SK-N-SH (cell line): ENCODE measurements around the gene AUTS2. TPM values are rescaled to one million over a fixed set of nuclear protein-coding genes. Genes with fewer than 3 reads are reported as not detected.

Experiments used
- CTCF ChIA-PET: fragments of 300-600, 350-600 bp; formaldehyde crosslinking; extraction: SDS; loops from one replicate; lab custom pipeline; 2021; lab: Yijun Ruan, JAX
- POLR2A ChIA-PET: fragments of 350-600 bp; sonication (Branson Sonifier 250); formaldehyde crosslinking; extraction: SDS; loops from one replicate; lab custom pipeline; 2020; ENCODE audit warnings: antibody characterized with exemption, inconsistent platforms; lab: Yijun Ruan, JAX
- DNase-seq: peaks from one replicate; pipeline ENCODE4 v3.0.0; 2012
- H2AFZ ChIP-seq: fragments of 200-600 bp; sonication (generic); 2 replicates; pipeline ENCODE4 v1.8.1; 2016; ENCODE audit warnings: antibody characterized with exemption, mild to moderate bottlenecking, low read depth
- H3F3A ChIP-seq: fragments of 200-600 bp; sonication (generic); replicated peaks from 2 replicates; pipeline ENCODE3; 2016; ENCODE audit warnings: antibody characterized with exemption, mild to moderate bottlenecking; ENCODE audit not compliant: insufficient read depth
- H3K27ac ChIP-seq, 2 experiments: fragments of 200-500 bp in 1 of 2; fragments of 200-600 bp in 1 of 2; sonication (Bioruptor generic) in 1 of 2; sonication (generic), shearing (Covaris generic) in 1 of 2; 2 replicates each; pipeline versions ENCODE4 v1.5.1 to v1.6.1; 2014 to 2016; ENCODE audit warnings: low read depth in 2 of 2, inconsistent platforms in 1 of 2, low read length in 1 of 2, mild to moderate bottlenecking in 1 of 2, mixed read lengths in 1 of 2
- H3K27me3 ChIP-seq: fragments of 200-600 bp; sonication (generic), shearing (Covaris generic); 2 replicates; pipeline ENCODE4 v1.6.1; 2016; ENCODE audit warnings: mixed run types; ENCODE audit not compliant: insufficient read depth
- H3K36me3 ChIP-seq, 2 experiments: fragments of 200-500 bp in 1 of 2; fragments of 200-600 bp in 1 of 2; sonication (Bioruptor generic) in 1 of 2; sonication (generic) in 1 of 2; replicated peaks in 1 of 2; 2 replicates each; pipeline versions ENCODE3 to v1.5.1; 2014 to 2016; ENCODE audit warnings: low read length in 1 of 2, mild to moderate bottlenecking in 1 of 2; ENCODE audit not compliant: insufficient read depth in 2 of 2, control insufficient read depth in 1 of 2
- H3K4me1 ChIP-seq, 2 experiments: fragments of 200-500 bp in 1 of 2; fragments of 200-600 bp in 1 of 2; sonication (Bioruptor generic) in 1 of 2; sonication (generic), shearing (Covaris generic) in 1 of 2; 2 replicates each; pipeline versions ENCODE4 v1.5.1 to v1.6.1; 2014 to 2016; ENCODE audit warnings: low read depth in 1 of 2, low read length in 1 of 2, mixed run types in 1 of 2; ENCODE audit not compliant: insufficient read depth in 2 of 2, control insufficient read depth in 1 of 2
- H3K4me2 ChIP-seq: fragments of 200-600 bp; sonication (generic), shearing (Covaris generic); 2 replicates; pipeline ENCODE4 v1.6.1; 2017; ENCODE audit warnings: mixed run types
- H3K4me3 ChIP-seq, 2 experiments: fragments of 200-500 bp in 1 of 2; fragments of 200-600 bp in 1 of 2; sonication (Bioruptor generic) in 1 of 2; sonication (generic), shearing (Covaris generic) in 1 of 2; 2 replicates each; pipeline versions ENCODE4 v1.5.1 to v1.8.1; 2014 to 2016; ENCODE audit warnings: low read depth in 2 of 2, inconsistent platforms in 1 of 2, low read length in 1 of 2, mild to moderate bottlenecking in 1 of 2, mixed read lengths in 1 of 2, moderate library complexity in 1 of 2
- H3K79me2 ChIP-seq: fragments of 200-600 bp; sonication (generic); 2 replicates; pipeline ENCODE4 v1.8.1; 2017; ENCODE audit warnings: mild to moderate bottlenecking; ENCODE audit not compliant: insufficient read depth
- H3K9ac ChIP-seq: fragments of 200-600 bp; sonication (generic); 2 replicates; pipeline ENCODE4 v1.6.1; 2017; ENCODE audit warnings: mixed run types
- H3K9me2 ChIP-seq: fragments of 200-600 bp; sonication (generic); 2 replicates; pipeline ENCODE4 v1.6.1; 2017; ENCODE audit warnings: mixed run types
- H3K9me3 ChIP-seq: fragments of 200-600 bp; sonication (generic); 2 replicates; pipeline ENCODE4 v1.6.1; 2017; ENCODE audit warnings: mixed run types, mild to moderate bottlenecking, moderate library complexity
- H4K20me1 ChIP-seq: fragments of 200-600 bp; sonication (generic); 2 replicates; pipeline ENCODE4 v1.6.1; 2017; ENCODE audit warnings: mild to moderate bottlenecking, mixed run types; ENCODE audit not compliant: insufficient read depth
- CHD2 ChIP-seq: fragments of 150-350 bp; IDR thresholded peaks from 2 replicates; pipeline ENCODE4 v1.6.1; 2018; ENCODE audit warnings: low read length; ENCODE audit not compliant: partially characterized antibody
- ELF1 ChIP-seq: IDR thresholded peaks from 2 replicates; pipeline ENCODE4 v1.4.0; 2012
- EZH2phosphoT487 ChIP-seq: fragments of 200-600 bp; sonication (generic); IDR thresholded peaks from 2 replicates; pipeline ENCODE4 v1.6.1; 2017; ENCODE audit warnings: low read depth, mixed run types, mild to moderate bottlenecking, antibody characterized with exemption, moderate library complexity, borderline replicate concordance
- FOSL2 ChIP-seq: IDR thresholded peaks from 2 replicates; pipeline ENCODE4 v1.4.0; 2012; ENCODE audit warnings: low read depth, mild to moderate bottlenecking, moderate library complexity, borderline replicate concordance
- FOXJ3 ChIP-seq: sonication (generic); formaldehyde crosslinking; IDR thresholded peaks from 2 replicates; pipeline ENCODE4 v1.5.1; 2020; ENCODE audit warnings: mild to moderate bottlenecking, missing genetic modification reagents
- GATA2 ChIP-seq: sonication (generic); formaldehyde crosslinking; IDR thresholded peaks from 2 replicates; pipeline ENCODE4 v1.5.0; 2020; ENCODE audit warnings: mild to moderate bottlenecking, missing genetic modification reagents
- JUND ChIP-seq: IDR thresholded peaks from 2 replicates; pipeline ENCODE4 v1.4.0; 2012
- MEF2A ChIP-seq: IDR thresholded peaks from 2 replicates; pipeline ENCODE4 v1.4.0; 2012; ENCODE audit warnings: low read depth, borderline replicate concordance
- MXI1 ChIP-seq: IDR thresholded peaks from 2 replicates; pipeline ENCODE4 v1.6.1; 2012; ENCODE audit warnings: mild to moderate bottlenecking, low read depth, low read length, improper control_type of control experiment
- NRF1 ChIP-seq: IDR thresholded peaks from 2 replicates; pipeline ENCODE4 v1.6.1; 2012; ENCODE audit warnings: low read depth, mild to moderate bottlenecking, low read length
- POLR2AphosphoS5 ChIP-seq: IDR thresholded peaks from 2 replicates; pipeline ENCODE4 v1.6.1; 2012; ENCODE audit warnings: low read depth, low read length
- RAD21 ChIP-seq: IDR thresholded peaks from 2 replicates; pipeline ENCODE4 v1.6.1; 2012; ENCODE audit warnings: mild to moderate bottlenecking, low read length
- SMC3 ChIP-seq: IDR thresholded peaks from 2 replicates; pipeline ENCODE4 v1.6.1; 2012; ENCODE audit warnings: low read depth, low read length, improper control_type of control experiment
- TCF12 ChIP-seq: IDR thresholded peaks from 2 replicates; pipeline ENCODE4 v1.4.0; 2012
- TEAD4 ChIP-seq: IDR thresholded peaks from 2 replicates; pipeline ENCODE4 v1.4.0; 2012; ENCODE audit warnings: mild to moderate bottlenecking, borderline replicate concordance; ENCODE audit not compliant: insufficient read depth
- YY1 ChIP-seq: IDR thresholded peaks from 2 replicates; pipeline ENCODE4 v1.4.0; 2012; ENCODE audit warnings: low read depth, mild to moderate bottlenecking
- WGBS: methylation state at CpG from one replicate; pipeline ENCODE4 v1.1.6; 2017; ENCODE audit warnings: low lambda C conversion rate; 5-methylcytosine and 5-hydroxymethylcytosine counted together
- polyA plus RNA-seq, 3 experiments: library from polyadenylated mRNA; depleted of rRNA; stranded (reverse); fragments of >200 nt; gene quantifications; 2 replicates each; pipeline ENCODE4 v1.2.3, GENCODE V29; 2012
- TF ChIP-seq, protein P1 (sequence below): IDR thresholded peaks from 2 replicates; pipeline ENCODE4 v1.6.1; 2012; ENCODE audit warnings: mild to moderate bottlenecking, low read depth, low read length, moderate library complexity
- TF ChIP-seq, protein P2 (sequence below): IDR thresholded peaks from 2 replicates; pipeline ENCODE4 v1.4.0; 2012; ENCODE audit warnings: low read depth, borderline replicate concordance
- TF ChIP-seq, protein P3 (sequence below): IDR thresholded peaks from 2 replicates; pipeline ENCODE4 v1.4.0; 2012; ENCODE audit warnings: low read depth, borderline replicate concordance
- TF ChIP-seq, protein P4 (sequence below): fragments of 200-600 bp; sonication (generic); IDR thresholded peaks from 2 replicates; pipeline ENCODE4 v1.6.1; 2017; ENCODE audit warnings: antibody characterized with exemption, mild to moderate bottlenecking, moderate library complexity
- TF ChIP-seq, protein P5 (sequence below): IDR thresholded peaks from 2 replicates; pipeline ENCODE4; 2012
- TF ChIP-seq, protein P6 (sequence below): fragments of 150-350 bp; IDR thresholded peaks from 2 replicates; pipeline ENCODE4 v1.6.1; 2017; ENCODE audit warnings: antibody characterized with exemption, low read length, low read depth, borderline replicate concordance

The AUTS2 gene
- polyA plus RNA-seq, 1 of the 3 experiments (the other 2 are of a cell fraction) = 15.6 TPM

DNA sequence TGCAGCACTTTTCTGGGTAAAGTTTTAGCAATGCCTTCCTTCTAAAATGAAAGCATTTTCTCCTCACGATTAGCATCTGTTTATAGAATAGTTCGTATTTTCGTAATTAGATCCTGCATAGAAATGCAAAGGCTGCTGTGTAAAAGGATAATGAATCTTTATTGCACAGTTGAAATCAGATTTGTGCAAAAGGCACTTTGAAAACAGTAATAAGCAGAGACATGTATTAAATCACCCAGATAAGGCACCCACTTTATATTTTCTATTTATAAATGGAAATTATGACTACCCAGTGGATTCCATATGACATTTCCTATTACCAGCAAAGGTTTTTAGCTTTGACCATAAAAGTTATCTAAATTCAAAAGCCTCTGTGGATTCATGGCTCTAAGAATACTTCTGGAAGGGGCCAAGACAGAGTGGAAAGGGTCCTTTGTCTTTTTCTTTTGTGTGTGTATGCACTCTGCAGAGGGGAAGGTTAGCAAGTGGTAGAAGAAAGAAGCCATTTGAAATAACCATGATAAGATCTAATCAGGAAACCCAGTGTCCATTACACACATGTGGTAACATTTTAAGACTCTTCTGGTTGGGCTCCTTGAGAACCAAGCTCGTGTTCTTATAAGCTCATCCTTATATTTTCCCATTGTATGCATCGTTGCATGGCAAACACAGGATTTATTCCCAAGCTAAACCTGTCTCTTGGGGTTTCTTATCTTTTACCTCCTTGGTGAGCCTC lies 612.1 kb downstream of the AUTS2 start:
- peaks cover 19 to 23% of the 10 kb centered on the region in 2 experiments for H3K4me1 ChIP-seq
- H3K9me3 ChIP-seq = no peaks in the 10 kb centered on the region
- H4K20me1 ChIP-seq = no peaks in the 10 kb centered on the region
- ChIA-PET POLR2A (no interaction called here), CTCF (interaction anchor here (1.1 to 1.7 kb wide), 6 partner anchors 10 to 485 kb away, joined by 3 to 7 read pairs (median 4); no protein-coding TSS in a partner anchor)
- H3F3A ChIP-seq = peaks cover 25% of the 10 kb centered on the region
- peak overlapping the region; percentile 58 to 65; a peak in 3 of 4 replicates for H3K27ac ChIP-seq
- 27% methylated on average over 5 of the region's 5 CpGs for WGBS
- peak overlapping the region; percentile 58 for H3K4me2 ChIP-seq
- H3K36me3 ChIP-seq = no peaks in the 10 kb centered on the region
- H3K9ac ChIP-seq = no peak overlapping the region
- peak; percentile 46 for DNase-seq
- peak overlapping the region in 1 of 2 experiments; percentile 4; a peak in 2 of 4 replicates for H3K4me3 ChIP-seq
- 0 out of 2 replicates have a peak overlapping the region, but pooled peaks have one; percentile 3 for H2AFZ ChIP-seq
- H3K27me3 ChIP-seq = no peaks in the 10 kb centered on the region
- H3K9me2 ChIP-seq = no peaks in the 10 kb centered on the region
- H3K79me2 ChIP-seq = no peaks in the 10 kb centered on the region
- TF ChIP-seq ELF1 (no peak), SMC3 (no peak), POLR2AphosphoS5 (0 out of 2 replicates have a peak, but pooled peaks have one; percentile 55), JUND (peak; percentile 32), MXI1 (no peak), TEAD4 (peak; percentile 56; the same call in 1 of the 2 replicates), NRF1 (no peak), YY1 (peak; percentile 35; the same call in 1 of the 2 replicates), GATA2 (CRISPR knock-in tag) (peak; percentile 76), TCF12 (peak; percentile 47), FOSL2 (no peak), RAD21 (no peak), CHD2 (peak; percentile 12), FOXJ3 (CRISPR knock-in tag) (peak; percentile 17; the same call in 1 of the 2 replicates), EZH2phosphoT487 (no peak), MEF2A (no peak; the same call in 1 of the 2 replicates)
- TF ChIP-seq, protein P1, sequence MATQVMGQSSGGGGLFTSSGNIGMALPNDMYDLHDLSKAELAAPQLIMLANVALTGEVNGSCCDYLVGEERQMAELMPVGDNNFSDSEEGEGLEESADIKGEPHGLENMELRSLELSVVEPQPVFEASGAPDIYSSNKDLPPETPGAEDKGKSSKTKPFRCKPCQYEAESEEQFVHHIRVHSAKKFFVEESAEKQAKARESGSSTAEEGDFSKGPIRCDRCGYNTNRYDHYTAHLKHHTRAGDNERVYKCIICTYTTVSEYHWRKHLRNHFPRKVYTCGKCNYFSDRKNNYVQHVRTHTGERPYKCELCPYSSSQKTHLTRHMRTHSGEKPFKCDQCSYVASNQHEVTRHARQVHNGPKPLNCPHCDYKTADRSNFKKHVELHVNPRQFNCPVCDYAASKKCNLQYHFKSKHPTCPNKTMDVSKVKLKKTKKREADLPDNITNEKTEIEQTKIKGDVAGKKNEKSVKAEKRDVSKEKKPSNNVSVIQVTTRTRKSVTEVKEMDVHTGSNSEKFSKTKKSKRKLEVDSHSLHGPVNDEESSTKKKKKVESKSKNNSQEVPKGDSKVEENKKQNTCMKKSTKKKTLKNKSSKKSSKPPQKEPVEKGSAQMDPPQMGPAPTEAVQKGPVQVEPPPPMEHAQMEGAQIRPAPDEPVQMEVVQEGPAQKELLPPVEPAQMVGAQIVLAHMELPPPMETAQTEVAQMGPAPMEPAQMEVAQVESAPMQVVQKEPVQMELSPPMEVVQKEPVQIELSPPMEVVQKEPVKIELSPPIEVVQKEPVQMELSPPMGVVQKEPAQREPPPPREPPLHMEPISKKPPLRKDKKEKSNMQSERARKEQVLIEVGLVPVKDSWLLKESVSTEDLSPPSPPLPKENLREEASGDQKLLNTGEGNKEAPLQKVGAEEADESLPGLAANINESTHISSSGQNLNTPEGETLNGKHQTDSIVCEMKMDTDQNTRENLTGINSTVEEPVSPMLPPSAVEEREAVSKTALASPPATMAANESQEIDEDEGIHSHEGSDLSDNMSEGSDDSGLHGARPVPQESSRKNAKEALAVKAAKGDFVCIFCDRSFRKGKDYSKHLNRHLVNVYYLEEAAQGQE = no peak
- TF ChIP-seq, protein P2, sequence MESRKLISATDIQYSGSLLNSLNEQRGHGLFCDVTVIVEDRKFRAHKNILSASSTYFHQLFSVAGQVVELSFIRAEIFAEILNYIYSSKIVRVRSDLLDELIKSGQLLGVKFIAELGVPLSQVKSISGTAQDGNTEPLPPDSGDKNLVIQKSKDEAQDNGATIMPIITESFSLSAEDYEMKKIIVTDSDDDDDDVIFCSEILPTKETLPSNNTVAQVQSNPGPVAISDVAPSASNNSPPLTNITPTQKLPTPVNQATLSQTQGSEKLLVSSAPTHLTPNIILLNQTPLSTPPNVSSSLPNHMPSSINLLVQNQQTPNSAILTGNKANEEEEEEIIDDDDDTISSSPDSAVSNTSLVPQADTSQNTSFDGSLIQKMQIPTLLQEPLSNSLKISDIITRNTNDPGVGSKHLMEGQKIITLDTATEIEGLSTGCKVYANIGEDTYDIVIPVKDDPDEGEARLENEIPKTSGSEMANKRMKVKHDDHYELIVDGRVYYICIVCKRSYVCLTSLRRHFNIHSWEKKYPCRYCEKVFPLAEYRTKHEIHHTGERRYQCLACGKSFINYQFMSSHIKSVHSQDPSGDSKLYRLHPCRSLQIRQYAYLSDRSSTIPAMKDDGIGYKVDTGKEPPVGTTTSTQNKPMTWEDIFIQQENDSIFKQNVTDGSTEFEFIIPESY = no peak
- TF ChIP-seq, protein P3, sequence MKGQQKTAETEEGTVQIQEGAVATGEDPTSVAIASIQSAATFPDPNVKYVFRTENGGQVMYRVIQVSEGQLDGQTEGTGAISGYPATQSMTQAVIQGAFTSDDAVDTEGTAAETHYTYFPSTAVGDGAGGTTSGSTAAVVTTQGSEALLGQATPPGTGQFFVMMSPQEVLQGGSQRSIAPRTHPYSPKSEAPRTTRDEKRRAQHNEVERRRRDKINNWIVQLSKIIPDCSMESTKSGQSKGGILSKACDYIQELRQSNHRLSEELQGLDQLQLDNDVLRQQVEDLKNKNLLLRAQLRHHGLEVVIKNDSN = no peak
- TF ChIP-seq, protein P4, sequence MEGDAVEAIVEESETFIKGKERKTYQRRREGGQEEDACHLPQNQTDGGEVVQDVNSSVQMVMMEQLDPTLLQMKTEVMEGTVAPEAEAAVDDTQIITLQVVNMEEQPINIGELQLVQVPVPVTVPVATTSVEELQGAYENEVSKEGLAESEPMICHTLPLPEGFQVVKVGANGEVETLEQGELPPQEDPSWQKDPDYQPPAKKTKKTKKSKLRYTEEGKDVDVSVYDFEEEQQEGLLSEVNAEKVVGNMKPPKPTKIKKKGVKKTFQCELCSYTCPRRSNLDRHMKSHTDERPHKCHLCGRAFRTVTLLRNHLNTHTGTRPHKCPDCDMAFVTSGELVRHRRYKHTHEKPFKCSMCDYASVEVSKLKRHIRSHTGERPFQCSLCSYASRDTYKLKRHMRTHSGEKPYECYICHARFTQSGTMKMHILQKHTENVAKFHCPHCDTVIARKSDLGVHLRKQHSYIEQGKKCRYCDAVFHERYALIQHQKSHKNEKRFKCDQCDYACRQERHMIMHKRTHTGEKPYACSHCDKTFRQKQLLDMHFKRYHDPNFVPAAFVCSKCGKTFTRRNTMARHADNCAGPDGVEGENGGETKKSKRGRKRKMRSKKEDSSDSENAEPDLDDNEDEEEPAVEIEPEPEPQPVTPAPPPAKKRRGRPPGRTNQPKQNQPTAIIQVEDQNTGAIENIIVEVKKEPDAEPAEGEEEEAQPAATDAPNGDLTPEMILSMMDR = no peak
- TF ChIP-seq, protein P5, sequence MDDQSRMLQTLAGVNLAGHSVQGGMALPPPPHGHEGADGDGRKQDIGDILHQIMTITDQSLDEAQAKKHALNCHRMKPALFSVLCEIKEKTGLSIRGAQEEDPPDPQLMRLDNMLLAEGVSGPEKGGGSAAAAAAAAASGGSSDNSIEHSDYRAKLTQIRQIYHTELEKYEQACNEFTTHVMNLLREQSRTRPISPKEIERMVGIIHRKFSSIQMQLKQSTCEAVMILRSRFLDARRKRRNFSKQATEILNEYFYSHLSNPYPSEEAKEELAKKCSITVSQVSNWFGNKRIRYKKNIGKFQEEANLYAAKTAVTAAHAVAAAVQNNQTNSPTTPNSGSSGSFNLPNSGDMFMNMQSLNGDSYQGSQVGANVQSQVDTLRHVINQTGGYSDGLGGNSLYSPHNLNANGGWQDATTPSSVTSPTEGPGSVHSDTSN = peak; percentile 84
- TF ChIP-seq, protein P6, sequence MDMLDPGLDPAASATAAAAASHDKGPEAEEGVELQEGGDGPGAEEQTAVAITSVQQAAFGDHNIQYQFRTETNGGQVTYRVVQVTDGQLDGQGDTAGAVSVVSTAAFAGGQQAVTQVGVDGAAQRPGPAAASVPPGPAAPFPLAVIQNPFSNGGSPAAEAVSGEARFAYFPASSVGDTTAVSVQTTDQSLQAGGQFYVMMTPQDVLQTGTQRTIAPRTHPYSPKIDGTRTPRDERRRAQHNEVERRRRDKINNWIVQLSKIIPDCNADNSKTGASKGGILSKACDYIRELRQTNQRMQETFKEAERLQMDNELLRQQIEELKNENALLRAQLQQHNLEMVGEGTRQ = no peak
